Brain microvascular endothelial cell (primary cell): ENCODE measurements around the gene RNF208.
A peak's percentile ranks its signal among the peaks of the same experiment; 100 is the strongest.

Source experiments
- DNase-seq: peaks from one replicate; pipeline ENCODE4 v3.0.0-alpha.2; 2020
- H3K27ac ChIP-seq: fragments of 250-450 bp; sonication (Bioruptor Pico); 2 replicates; pipeline ENCODE4 v1.5.1; 2020; ENCODE audit warnings: mild to moderate bottlenecking, moderate library complexity
- H3K27me3 ChIP-seq: fragments of 250-450 bp; sonication (Bioruptor Pico); replicated peaks from 2 replicates; pipeline ENCODE4 v1.5.1; 2020; ENCODE audit warnings: mild to moderate bottlenecking
- H3K36me3 ChIP-seq: fragments of 250-450 bp; sonication (Bioruptor Pico); replicated peaks from 2 replicates; pipeline ENCODE4 v1.5.1; 2020; ENCODE audit warnings: mild to moderate bottlenecking
- H3K4me3 ChIP-seq: 2 replicates; pipeline ENCODE4 v1.5.1; 2011; ENCODE audit warnings: low read depth, mild to moderate bottlenecking, control low read depth, low read length, moderate library complexity
- CTCF ChIP-seq: IDR thresholded peaks from 2 replicates; pipeline ENCODE4 v1.5.1; 2011; ENCODE audit warnings: low read depth, mild to moderate bottlenecking, moderate library complexity, low read length, control low read depth, inconsistent platforms; ENCODE audit errors: missing control alignments
- in situ Hi-C: cut with HindIII; loops from 2 replicates; pipeline ENCODE4 v1.10.0; 2017; ENCODE audit warnings: low sequenced_read_pairs, low pct_ligation_motif_present

Gene RNF208

GRCh38 chr9:137221095-137221505 lies 940 bp downstream of the RNF208 start:
- no peaks in the 10 kb centered on the region for H3K27me3 ChIP-seq
- no peak overlapping the region for H3K4me3 ChIP-seq
- TF ChIP-seq CTCF = no peak
- in situ Hi-C loops = no loop called here
- no peak for DNase-seq
- H3K27ac ChIP-seq = no peak overlapping the region
- peaks cover 2% of the 10 kb centered on the region for H3K36me3 ChIP-seq

GRCh38 chr9:137220317-137221094 lies 1.5 kb downstream of the RNF208 start:
- Histone ChIP-seq H3K27ac (no peak overlapping the region), H3K27me3 (no peaks in the 10 kb centered on the region), H3K4me3 (no peak overlapping the region), H3K36me3 (peaks cover 2% of the 10 kb centered on the region)
- in situ Hi-C loops = no loop called here
- no peak for TF ChIP-seq CTCF
- DNase-seq = no peak

GRCh38 chr9:137219757-137220316 lies 2.2 kb downstream of the RNF208 start:
- H3K27me3 ChIP-seq = no peaks in the 10 kb centered on the region
- DNase-seq = no peak
- H3K36me3 ChIP-seq = peaks cover 2% of the 10 kb centered on the region
- H3K27ac ChIP-seq = no peak overlapping the region
- in situ Hi-C loops = no loop called here
- no peak overlapping the region for H3K4me3 ChIP-seq
- TF ChIP-seq CTCF = no peak

- H3K36me3 ChIP-seq = peaks cover 2% of the 10 kb centered on the region
- in situ Hi-C loops = no loop called here
- no peak overlapping the region for H3K27ac ChIP-seq
- no peak overlapping the region for H3K4me3 ChIP-seq
- H3K27me3 ChIP-seq = no peaks in the 10 kb centered on the region
- TF ChIP-seq CTCF = no peak
- peak; percentile 67 for DNase-seq
Observed at GRCh38 chr9:137218754-137219271, 3.2 kb downstream of the RNF208 start.

- no peak overlapping the region for H3K27ac ChIP-seq
- no peak for DNase-seq
- in situ Hi-C loops = no loop called here
- no peak for TF ChIP-seq CTCF
- peaks cover 2% of the 10 kb centered on the region for H3K36me3 ChIP-seq
- H3K27me3 ChIP-seq = no peaks in the 10 kb centered on the region
- no peak overlapping the region for H3K4me3 ChIP-seq
Observed at GRCh38 chr9:137218212-137218753, 3.8 kb downstream of the RNF208 start.
